ENCODE data around the gene CEACAM20.
A peak's percentile ranks its signal among the peaks of the same experiment; 100 is the strongest.
"Not testable (repeated sequence)": the region's sequence is repeated elsewhere in the genome, so short reads cannot be mapped to it uniquely, and the experiment has no call there.

The CEACAM20 gene

DNA sequence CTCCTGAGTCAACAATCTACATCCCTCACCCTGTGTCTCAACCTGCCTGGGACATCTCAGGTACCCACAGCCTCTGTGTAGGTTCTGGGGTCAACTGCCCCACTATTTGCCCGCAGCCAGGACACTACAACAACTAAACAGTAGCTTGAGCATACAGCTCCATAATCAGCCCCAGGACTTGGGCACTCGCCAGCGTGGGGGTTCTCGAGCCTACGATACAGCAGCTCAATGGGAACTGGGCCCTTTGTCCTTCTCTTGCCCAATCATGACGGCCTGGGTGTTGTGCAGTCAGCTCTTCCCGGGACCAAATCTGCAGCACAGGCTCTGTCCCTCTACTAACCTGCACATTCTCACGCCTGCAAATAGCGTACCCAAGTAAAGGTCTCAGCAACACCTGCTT lies 30.5 kb downstream of the CEACAM20 start:
- Mint-ChIP-seq H3K9me3 (peaks cover 74% of the 10 kb centered on the region), H3K27me3 (ENCODE audit: low read depth) (no peaks in the 10 kb centered on the region), H3K4me1 (ENCODE audit: low read depth) (peaks cover 29% of the 10 kb centered on the region), H3K36me3 (ENCODE audit: low read depth) (peaks cover 68% of the 10 kb centered on the region), H3K4me3 (peak overlapping the region; percentile 98), H3K27ac (no peak overlapping the region)
- no peak for DNase-seq (ENCODE audit: low spot score)

DNA sequence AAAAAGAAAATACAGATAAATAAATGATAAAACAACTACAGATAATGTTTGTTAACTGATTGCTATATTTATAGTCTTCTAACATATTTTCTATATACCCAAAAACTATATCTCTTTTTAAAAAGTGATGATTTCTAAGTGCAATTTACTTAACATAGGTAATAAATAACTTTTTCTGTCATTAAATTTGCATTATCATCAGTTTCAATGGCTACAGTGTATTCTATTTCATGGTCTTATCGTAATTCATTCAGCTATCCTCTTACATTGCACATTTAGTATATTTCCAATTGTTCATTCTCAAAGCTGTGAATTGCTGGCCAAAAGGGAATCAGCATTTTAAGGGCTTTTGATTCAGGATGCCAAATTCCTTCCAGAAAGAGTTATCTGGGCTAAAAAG lies 32.8 kb downstream of the CEACAM20 start:
- H3K9me3 Mint-ChIP-seq, result peaks cover 80% of the 10 kb centered on the region

DNA sequence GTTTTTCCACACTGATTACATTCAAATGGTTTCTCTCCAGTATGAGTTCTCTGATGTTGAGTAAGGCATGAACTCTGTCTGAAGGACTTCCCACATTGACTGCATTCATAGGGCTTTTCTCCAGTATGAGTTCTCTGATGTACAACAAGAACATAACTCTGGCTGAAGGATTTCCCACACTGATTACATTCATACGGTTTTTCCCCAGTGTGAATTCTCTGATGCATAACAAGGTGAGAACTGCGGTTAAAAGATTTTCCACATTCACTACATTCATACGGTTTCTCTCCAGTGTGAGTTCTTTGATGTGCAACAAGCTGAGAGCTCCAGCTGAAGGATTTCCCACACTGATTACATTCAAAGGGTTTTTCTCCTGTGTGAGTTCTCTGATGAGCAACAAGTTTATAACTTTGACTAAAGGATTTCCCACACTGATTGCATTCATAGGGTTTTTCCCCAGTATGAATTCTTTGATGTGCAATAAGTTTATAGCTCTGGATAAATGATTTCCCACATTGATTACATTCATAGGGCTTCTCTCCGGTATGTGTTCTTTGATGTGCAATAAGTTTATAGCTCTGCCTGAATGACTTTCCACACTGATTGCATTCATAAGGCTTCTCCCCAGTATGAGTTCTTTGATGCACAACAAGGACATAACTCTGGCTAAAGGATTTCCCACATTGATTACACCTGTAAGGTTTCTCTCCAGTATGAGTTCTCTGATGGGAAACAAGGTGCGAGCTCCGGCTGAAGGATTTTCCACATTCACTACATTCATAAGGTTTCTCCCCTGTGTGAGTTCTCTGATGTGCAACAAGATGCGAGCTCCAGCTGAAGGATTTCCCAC lies 52.7 kb downstream of the CEACAM20 start:
- Mint-ChIP-seq H3K9me3 (peaks cover 95% of the 10 kb centered on the region), H3K4me3 (no peak overlapping the region), H3K27ac (no peak overlapping the region), H3K27me3 (ENCODE audit: low read depth) (no peaks in the 10 kb centered on the region), H3K4me1 (ENCODE audit: low read depth) (no peaks in the 10 kb centered on the region), H3K36me3 (ENCODE audit: low read depth) (peaks cover 75% of the 10 kb centered on the region)
- DNase-seq (ENCODE audit: low spot score), result no peak

More for the DNA sequence above, 32.8 kb downstream of the CEACAM20 start:
- H3K4me3 Mint-ChIP-seq, result no peak overlapping the region
- no peaks in the 10 kb centered on the region for H3K27me3 Mint-ChIP-seq (ENCODE audit: low read depth)
- H3K36me3 Mint-ChIP-seq (ENCODE audit: low read depth), result peaks cover 88% of the 10 kb centered on the region
- peaks cover 29% of the 10 kb centered on the region for H3K4me1 Mint-ChIP-seq (ENCODE audit: low read depth)
- DNase-seq (ENCODE audit: low spot score), result no peak
- no peak overlapping the region for H3K27ac Mint-ChIP-seq

DNA sequence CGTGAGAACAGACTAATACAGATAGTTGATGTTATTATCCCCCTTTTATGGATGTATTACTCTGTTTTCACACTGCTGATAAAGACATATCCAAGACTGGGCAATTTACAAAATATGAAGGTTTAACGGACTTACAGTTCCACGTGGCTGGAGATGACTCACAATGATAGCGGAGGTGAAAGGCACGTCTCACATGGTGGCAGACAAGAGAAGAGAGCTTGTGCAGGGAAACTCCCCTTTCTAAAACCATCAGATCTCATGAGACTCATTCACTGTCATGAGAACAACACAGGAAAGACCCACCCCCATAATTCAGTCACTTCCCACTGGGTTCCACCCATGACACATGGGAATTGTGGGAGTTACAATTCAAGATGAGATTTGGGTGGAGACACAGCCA lies 60.7 kb downstream of the CEACAM20 start:
- Mint-ChIP-seq H3K36me3 (ENCODE audit: low read depth) (peaks cover 14% of the 10 kb centered on the region), H3K9me3 (peaks cover 87% of the 10 kb centered on the region)
- H3K4me3 Mint-ChIP-seq; H3K4me1 Mint-ChIP-seq (ENCODE audit: low read depth); H3K27me3 Mint-ChIP-seq (ENCODE audit: low read depth); H3K27ac Mint-ChIP-seq; DNase-seq (ENCODE audit: low spot score): not testable (repeated sequence)

DNA sequence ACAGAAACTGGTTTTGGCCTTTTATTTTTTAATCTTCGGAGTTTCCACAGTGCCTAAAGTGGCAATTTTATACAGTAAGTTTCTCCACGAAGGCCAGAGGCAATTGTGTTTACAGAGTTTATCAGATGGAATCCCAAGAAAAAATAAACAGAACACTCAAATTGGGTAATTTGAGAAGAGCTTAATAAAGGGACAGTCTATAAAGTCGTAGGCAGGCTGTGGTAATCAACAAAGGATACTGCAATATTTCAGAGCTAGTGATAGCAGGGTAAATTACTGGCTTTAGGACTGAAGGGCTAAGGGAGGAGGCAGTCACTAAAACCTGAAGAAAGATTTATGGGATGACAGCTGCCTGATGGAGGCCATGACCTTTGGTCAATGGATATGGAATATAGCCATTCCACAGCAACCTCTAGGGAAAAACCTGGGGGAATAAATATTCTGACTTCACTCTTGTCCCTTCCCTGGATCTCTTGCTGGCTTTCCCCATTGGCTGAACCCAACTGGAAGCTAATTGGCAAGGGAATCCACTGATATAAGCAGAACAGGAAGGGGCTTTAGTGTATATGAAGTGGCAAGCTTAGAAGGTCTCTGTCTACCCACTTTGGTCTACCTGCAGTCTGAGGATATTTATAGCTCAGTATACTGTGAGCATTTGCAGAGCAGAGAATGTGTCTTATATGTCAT lies 66.7 kb downstream of the CEACAM20 start:
- H3K27me3 Mint-ChIP-seq (ENCODE audit: low read depth); H3K27ac Mint-ChIP-seq; H3K36me3 Mint-ChIP-seq (ENCODE audit: low read depth); H3K4me3 Mint-ChIP-seq; H3K4me1 Mint-ChIP-seq (ENCODE audit: low read depth); DNase-seq (ENCODE audit: low spot score): not testable (repeated sequence)
- H3K9me3 Mint-ChIP-seq, result peaks cover 64% of the 10 kb centered on the region
